Stimulated activated CD8-positive, alpha-beta memory T cell treated with anti-CD3 and anti-CD28 coated beads, Interleukin-4, amount 100 ng/mL, for 24 hours (primary cell): ENCODE measurements around the gene CEP350.

ENCODE experiments used
- DNase-seq: peaks from one replicate; pipeline ENCODE4 v3.0.0-alpha.2; 2020; ENCODE audit warnings: low read depth

The CEP350 gene

GRCh38 chr1:179954493-179955286 is at the start of gene CEP350:
Gene CEP350 (plus strand): TSS chr1:179954810. CDS start chr1:179986182, 31,372 bp downstream.
- peak; percentile 95 for DNase-seq

GRCh38 chr1:179910934-179911333 is 43.7 kb upstream of the CEP350 start:
- no peak for DNase-seq

- DNase-seq, result no peak
Observed at GRCh38 chr1:179911812-179912211, 42.8 kb upstream of the CEP350 start.

- DNase-seq, result no peak
Observed at GRCh38 chr1:179917601-179918429, 36.8 kb upstream of the CEP350 start.

GRCh38 chr1:179921472-179921871 is 33.1 kb upstream of the CEP350 start:
- DNase-seq, result no peak

GRCh38 chr1:179921981-179922872 is 32.4 kb upstream of the CEP350 start:
- no peak for DNase-seq

- DNase-seq, result no peak
Observed at GRCh38 chr1:179923029-179923428, 31.6 kb upstream of the CEP350 start.

GRCh38 chr1:179924268-179924667 is 30.3 kb upstream of the CEP350 start:
- no peak for DNase-seq

- DNase-seq, result no peak
Observed at GRCh38 chr1:179925302-179925701, 29.3 kb upstream of the CEP350 start.

- no peak for DNase-seq
Observed at GRCh38 chr1:179925922-179926849, 28.4 kb upstream of the CEP350 start.

GRCh38 chr1:179926850-179927205 is 27.8 kb upstream of the CEP350 start:
- no peak for DNase-seq

- DNase-seq, result no peak
Observed at GRCh38 chr1:179929955-179930798, 24.4 kb upstream of the CEP350 start.

- DNase-seq, result no peak
Observed at GRCh38 chr1:179930867-179931266, 23.7 kb upstream of the CEP350 start.

- DNase-seq, result no peak
Observed at GRCh38 chr1:179933219-179933618, 21.4 kb upstream of the CEP350 start.

GRCh38 chr1:179935909-179936496 is 18.6 kb upstream of the CEP350 start:
- DNase-seq, result no peak

GRCh38 chr1:179937668-179938254 is 16.8 kb upstream of the CEP350 start:
- no peak for DNase-seq

GRCh38 chr1:179938752-179939151 is 15.9 kb upstream of the CEP350 start:
- no peak for DNase-seq

GRCh38 chr1:179939941-179940340 is 14.7 kb upstream of the CEP350 start:
- no peak for DNase-seq

GRCh38 chr1:179941454-179941853 is 13.2 kb upstream of the CEP350 start:
- no peak for DNase-seq
